ENCODE results near the gene CSTPP1. TPM values are rescaled to one million over a fixed set of nuclear protein-coding genes. Genes with fewer than 3 reads are reported as not detected.

CSTPP1 gene
- total and polyA plus RNA-seq, 2 donors (not counting 1 experiment from before 2014, with no cell fraction given): 15.5 to 34.1 TPM

- H4K20me1 ChIP-seq (ENCODE audit: control insufficient read depth, extremely low read depth, insufficient read depth, low read length): no peaks in the 10 kb centered on the region
- no peaks in the 10 kb centered on the region for H3K79me2 ChIP-seq (ENCODE audit: control insufficient read depth, insufficient read depth, low read length)
- no peak overlapping the region for H3K27ac ChIP-seq (ENCODE audit: insufficient read depth, low read length)
- no peak overlapping the region for H3K4me2 ChIP-seq (ENCODE audit: extremely low read depth, insufficient read depth, low read length)
- no peaks in the 10 kb centered on the region for H3K4me1 ChIP-seq (ENCODE audit: control insufficient read depth, extremely low read depth, insufficient read depth, low read length)
- H3K36me3 ChIP-seq (ENCODE audit: control insufficient read depth, insufficient read depth, low read length): no peaks in the 10 kb centered on the region
- no peak for TF ChIP-seq EZH2 (IDR thresholded peaks at IDR 0.05; ENCODE audit: low read length, missing control alignments)
- no peak for TF ChIP-seq CTCF (conservative IDR thresholded peaks at IDR 0.05 in 1 of 2, IDR thresholded peaks at IDR 0.05 in 1 of 2; ENCODE audit: low read depth in 1 of 2, low read length in 2 of 2)
- no peak for DNase-seq (ENCODE audit: low read depth in 2 of 2)
- no peaks in the 10 kb centered on the region for H3K27me3 ChIP-seq (ENCODE audit: control insufficient read depth, insufficient read depth, low read length)
- no peak overlapping the region for H2AFZ ChIP-seq (ENCODE audit: low read length)
- no peaks in the 10 kb centered on the region for H3K9me3 ChIP-seq (ENCODE audit: control insufficient read depth, insufficient read depth, low read depth, low read length)
- no peak overlapping the region for H3K9ac ChIP-seq (ENCODE audit: insufficient read depth, low read length)
- H3K4me3 ChIP-seq (replicated peaks in 1 of 4; ENCODE audit: control extremely low read depth in 1 of 4, insufficient read depth in 1 of 4, low read depth in 3 of 4, low read length in 4 of 4): no peak overlapping the region
Measured at GRCh38 chr11:47121056-47121455, 184.5 kb downstream of the CSTPP1 start.

DNA sequence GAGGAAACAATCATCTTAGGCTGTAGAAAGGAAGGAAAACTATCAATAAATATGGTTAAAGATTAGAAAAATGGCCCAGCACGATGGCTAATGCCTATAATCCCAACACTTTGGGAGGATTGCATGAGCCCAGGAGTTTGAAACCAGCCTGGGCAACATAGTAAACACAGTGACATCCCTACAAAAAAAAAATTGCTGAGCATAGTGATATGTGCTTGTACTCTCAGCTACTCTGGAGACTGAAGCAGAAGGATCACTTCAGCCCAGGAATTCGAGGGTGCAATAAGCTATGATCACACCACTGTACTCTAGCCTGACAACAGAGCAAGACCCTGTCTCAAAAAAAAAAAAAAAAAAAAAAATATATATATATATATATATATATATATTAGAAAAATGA is 185.2 kb downstream of the CSTPP1 start:
- Histone ChIP-seq H4K20me1 (ENCODE audit: control insufficient read depth, extremely low read depth, insufficient read depth, low read length) (no peaks in the 10 kb centered on the region), H3K4me2 (ENCODE audit: extremely low read depth, insufficient read depth, low read length) (no peak overlapping the region), H2AFZ (ENCODE audit: low read length) (no peak overlapping the region), H3K36me3 (ENCODE audit: control insufficient read depth, insufficient read depth, low read length) (no peaks in the 10 kb centered on the region), H3K27ac (ENCODE audit: insufficient read depth, low read length) (no peak overlapping the region), H3K9ac (ENCODE audit: insufficient read depth, low read length) (no peak overlapping the region), H3K4me1 (ENCODE audit: control insufficient read depth, extremely low read depth, insufficient read depth, low read length) (no peaks in the 10 kb centered on the region), H3K27me3 (ENCODE audit: control insufficient read depth, insufficient read depth, low read length) (no peaks in the 10 kb centered on the region), H3K4me3 (replicated peaks in 1 of 4; ENCODE audit: control extremely low read depth in 1 of 4, insufficient read depth in 1 of 4, low read depth in 3 of 4, low read length in 4 of 4) (no peak overlapping the region), H3K9me3 (ENCODE audit: control insufficient read depth, insufficient read depth, low read depth, low read length) (no peaks in the 10 kb centered on the region), H3K79me2 (ENCODE audit: control insufficient read depth, insufficient read depth, low read length) (no peaks in the 10 kb centered on the region)
- DNase-seq (ENCODE audit: low read depth in 2 of 2): no peak
- no peak for TF ChIP-seq CTCF (conservative IDR thresholded peaks at IDR 0.05 in 1 of 2, IDR thresholded peaks at IDR 0.05 in 1 of 2; ENCODE audit: low read depth in 1 of 2, low read length in 2 of 2)
- TF ChIP-seq EZH2 (IDR thresholded peaks at IDR 0.05; ENCODE audit: low read length, missing control alignments): no peak

DNA sequence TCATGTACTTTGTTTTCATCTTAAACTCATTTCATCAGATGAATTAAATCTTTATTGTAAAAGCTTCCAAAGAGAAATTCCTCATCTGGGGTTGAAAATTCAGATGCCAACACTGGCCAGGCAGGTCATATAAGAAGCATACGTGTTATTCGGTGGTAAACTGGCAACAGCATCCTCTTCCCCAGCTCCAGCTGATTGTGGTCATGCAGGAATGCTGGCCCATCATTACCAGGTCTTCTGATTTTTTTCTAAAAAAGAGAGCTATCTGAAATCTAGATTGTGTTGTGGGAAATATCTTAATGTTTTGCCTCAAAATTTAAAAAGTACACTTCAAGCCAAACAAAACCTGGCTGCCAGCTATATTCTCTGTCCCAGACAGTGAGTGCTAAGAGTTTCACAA is 186.5 kb downstream of the CSTPP1 start:
- Histone ChIP-seq H3K27ac (ENCODE audit: insufficient read depth, low read length) (no peak overlapping the region), H3K27me3 (ENCODE audit: control insufficient read depth, insufficient read depth, low read length) (no peaks in the 10 kb centered on the region), H3K9me3 (ENCODE audit: control insufficient read depth, insufficient read depth, low read depth, low read length) (no peaks in the 10 kb centered on the region), H3K4me2 (ENCODE audit: extremely low read depth, insufficient read depth, low read length) (no peak overlapping the region), H4K20me1 (ENCODE audit: control insufficient read depth, extremely low read depth, insufficient read depth, low read length) (no peaks in the 10 kb centered on the region), H3K4me3 (replicated peaks in 1 of 4; ENCODE audit: control extremely low read depth in 1 of 4, insufficient read depth in 1 of 4, low read depth in 3 of 4, low read length in 4 of 4) (no peak overlapping the region), H3K36me3 (ENCODE audit: control insufficient read depth, insufficient read depth, low read length) (no peaks in the 10 kb centered on the region), H2AFZ (ENCODE audit: low read length) (no peak overlapping the region), H3K9ac (ENCODE audit: insufficient read depth, low read length) (no peak overlapping the region), H3K79me2 (ENCODE audit: control insufficient read depth, insufficient read depth, low read length) (no peaks in the 10 kb centered on the region), H3K4me1 (ENCODE audit: control insufficient read depth, extremely low read depth, insufficient read depth, low read length) (no peaks in the 10 kb centered on the region)
- TF ChIP-seq EZH2 (IDR thresholded peaks at IDR 0.05; ENCODE audit: low read length, missing control alignments) (no peak), CTCF (conservative IDR thresholded peaks at IDR 0.05 in 1 of 2, IDR thresholded peaks at IDR 0.05 in 1 of 2; ENCODE audit: low read depth in 1 of 2, low read length in 2 of 2) (no peak)
- peak in 1 of 2 donors; percentile 27 for DNase-seq (ENCODE audit: low read depth in 2 of 2)
